A375 (cell line): ENCODE results near the gene NOA1. TPM values are rescaled to one million over a fixed set of nuclear protein-coding genes. Genes with fewer than 3 reads are reported as not detected.

ENCODE experiments used
- small RNA-seq: library from RNA; depleted of rRNA; stranded (forward); fragments of <200 nt; gene quantifications from one replicate; pipeline ENCODE3, GENCODE V24; 2014
- total RNA-seq: library from RNA; depleted of rRNA; stranded (reverse); fragments of >200 nt; shearing (Covaris generic); gene quantifications from 2 replicates; pipeline ENCODE4 v1.2.3, GENCODE V29; 2014; rRNA removed

The NOA1 gene
- total RNA-seq, result 25.3 and 27.1 TPM in 2 replicates

GRCh38 chr4:56977321-56978012 is at the start of gene NOA1:
Gene NOA1 (minus strand): TSS chr4:56977606. CDS start chr4:56977585, 21 bp downstream.

GRCh38 chr4:56978750-56979303 is 1.4 kb upstream of the NOA1 start, which contains the start of gene POLR2B:
Gene POLR2B (plus strand): TSS chr4:56978896. CDS start chr4:56978986, 90 bp downstream.

Small RNA genes within 50 kb of the gene (small RNA-seq; reads per million reads assigned to genes)
- gene RNU6-998P, result not detected

Other genes with a start within 250 kb of the NOA1 start
- gene SPINK2, start 155.9 kb downstream of the NOA1 start, total RNA-seq, result 3.1 TPM in 1 of 2 replicates, not detected in the other
- gene REST, start 69.7 kb downstream of the NOA1 start, total RNA-seq, result 23.2 and 33.0 TPM in 2 replicates
- gene POLR2B, start 1.3 kb upstream of the NOA1 start, total RNA-seq, result 164 and 176 TPM in 2 replicates
- 136 and 168 TPM in 2 replicates for gene IGFBP7, start 132.8 kb upstream of the NOA1 start, total RNA-seq